T-helper 2 cell treated with Interferon-gamma antibody and Interleukin-4, amounts not matched to agents 100 ng/mL and 5 ng/mL, for 36 hours (primary cell): ENCODE data around the gene SYNGAP1. TPM values are rescaled to one million over a fixed set of nuclear protein-coding genes. Genes with fewer than 3 reads are reported as not detected.
"Not testable (repeated sequence)": the region's sequence is repeated elsewhere in the genome, so short reads cannot be mapped to it uniquely, and the experiment has no call there.

ENCODE experiments used
- intact Hi-C: fragments of 100-400 bp; cut with micrococcal nuclease; formaldehyde crosslinking; loops from one replicate; pipeline ENCODE4 v1.15.1; 2023
- total RNA-seq: library from RNA; stranded (reverse); gene quantifications from 2 replicates; pipeline ENCODE4 v1.2.3, GENCODE V29; 2022

Gene SYNGAP1
- total RNA-seq, 1 donor from 2014 or later = 40.7 TPM

GRCh38 chr6:33455051-33455450, 35.2 kb downstream of the SYNGAP1 start:
- intact Hi-C loops = loop anchor here (2.0 to 10.0 kb wide), 3 partner anchors 90 to 124 kb away; no protein-coding TSS in a partner anchor

- intact Hi-C loops = loop anchor here (10.0 kb wide), 1 partner anchor 89 kb away; no protein-coding TSS in a partner anchor
These were observed 36.3 kb downstream of the SYNGAP1 start for GRCh38 chr6:33456156-33456555.

- intact Hi-C loops = loop anchor here (10.0 kb wide), 1 partner anchor 86 kb away; no protein-coding TSS in a partner anchor
These were observed 38.8 kb downstream of the SYNGAP1 start for GRCh38 chr6:33458676-33459075.

- intact Hi-C loops = loop anchor here (10.0 kb wide), 1 partner anchor 86 kb away; no protein-coding TSS in a partner anchor
These were observed 39.4 kb downstream of the SYNGAP1 start for GRCh38 chr6:33459226-33459625.

- intact Hi-C loops = no loop called here
These were observed 46.3 kb downstream of the SYNGAP1 start for GRCh38 chr6:33466075-33466735.

GRCh38 chr6:33467091-33467490, 47.2 kb downstream of the SYNGAP1 start:
- intact Hi-C loops = no loop called here

- intact Hi-C loops = no loop called here
These were observed 49.8 kb downstream of the SYNGAP1 start for GRCh38 chr6:33469661-33470060.

- intact Hi-C loops = no loop called here
These were observed 58.0 kb downstream of the SYNGAP1 start for GRCh38 chr6:33477864-33478263.

- intact Hi-C loops = no loop called here
These were observed 61.3 kb downstream of the SYNGAP1 start for GRCh38 chr6:33481192-33481591.

- intact Hi-C loops = not testable (repeated sequence)
These were observed 62.8 kb downstream of the SYNGAP1 start for GRCh38 chr6:33482620-33483019.

GRCh38 chr6:33483678-33484077, 63.8 kb downstream of the SYNGAP1 start:
- intact Hi-C loops = no loop called here

GRCh38 chr6:33484673-33485262, 64.9 kb downstream of the SYNGAP1 start:
- intact Hi-C loops = not testable (repeated sequence)

- intact Hi-C loops = not testable (repeated sequence)
These were observed 65.8 kb downstream of the SYNGAP1 start for GRCh38 chr6:33485680-33486079.

- intact Hi-C loops = no loop called here
These were observed 68.5 kb downstream of the SYNGAP1 start for GRCh38 chr6:33488339-33488738.

GRCh38 chr6:33490198-33490597, 70.3 kb downstream of the SYNGAP1 start:
- intact Hi-C loops = no loop called here

GRCh38 chr6:33490621-33491020, 70.8 kb downstream of the SYNGAP1 start:
- intact Hi-C loops = no loop called here

GRCh38 chr6:33492093-33492492, 72.2 kb downstream of the SYNGAP1 start:
- intact Hi-C loops = no loop called here

GRCh38 chr6:33497157-33497556, 77.3 kb downstream of the SYNGAP1 start:
- intact Hi-C loops = no loop called here

- intact Hi-C loops = no loop called here
These were observed 82.6 kb downstream of the SYNGAP1 start for GRCh38 chr6:33502486-33502885.

- intact Hi-C loops = no loop called here
These were observed 84.6 kb downstream of the SYNGAP1 start for GRCh38 chr6:33504486-33504885.
